Thymus (tissue), 11 donors: ENCODE measurements around the gene PAK1IP1. TPM values are rescaled to one million over a fixed set of nuclear protein-coding genes. Genes with fewer than 3 reads are reported as not detected.
"Not testable (repeated sequence)": the region's sequence is repeated elsewhere in the genome, so short reads cannot be mapped to it uniquely, and the experiment has no call there.

ENCODE experiments used
- DNase-seq, 9 donors: peaks; one replicate each; pipeline ENCODE4 v3.0.0-alpha.2; 2013; ENCODE audit warnings: low spot score in 9 of 9, low read depth in 6 of 9, missing footprints in 1 of 9
- H3K27ac ChIP-seq, 2 donors: one replicate each; pipeline ENCODE4 v1.5.1; 2013; ENCODE audit warnings: control low read depth in 1 of 2, low read depth in 1 of 2, low read length in 1 of 2, mild to moderate bottlenecking in 1 of 2, moderate library complexity in 1 of 2
- H3K27me3 ChIP-seq, 2 donors: one replicate each; pipeline ENCODE4 v1.5.1; 2013; ENCODE audit warnings: low read length in 1 of 2; ENCODE audit not compliant: control insufficient read depth in 2 of 2, insufficient read depth in 1 of 2
- H3K36me3 ChIP-seq, 2 donors: one replicate each; pipeline ENCODE4 v1.5.1; 2013; ENCODE audit warnings: low read length in 1 of 2, mild to moderate bottlenecking in 1 of 2, moderate library complexity in 1 of 2; ENCODE audit not compliant: control insufficient read depth in 2 of 2, insufficient read depth in 2 of 2
- H3K4me1 ChIP-seq, 2 donors: one replicate each; pipeline ENCODE4 v1.5.1; 2013; ENCODE audit warnings: low read length in 2 of 2; ENCODE audit not compliant: control insufficient read depth in 2 of 2, insufficient read depth in 2 of 2
- H3K4me3 ChIP-seq, 2 donors: one replicate each; pipeline ENCODE4 v1.5.1; 2013; ENCODE audit warnings: low read length in 2 of 2, control low read depth in 1 of 2, mild to moderate bottlenecking in 1 of 2
- H3K9me3 ChIP-seq, 2 donors: one replicate each; pipeline ENCODE4 v1.5.1; 2013; ENCODE audit warnings: low read length in 1 of 2, mild to moderate bottlenecking in 1 of 2; ENCODE audit not compliant: control insufficient read depth in 2 of 2, insufficient read depth in 1 of 2
- WGBS: extraction: QIAGEN DNeasy Blood & Tissue Kit; methylation state at CpG from one replicate; pipeline ENCODE4 v1.1.7; 2013; 5-methylcytosine and 5-hydroxymethylcytosine counted together
- polyA plus RNA-seq: library from polyadenylated mRNA; stranded (reverse); fragments of 200-250 nt; gene quantifications from one replicate; pipeline ENCODE4 v1.2.3, GENCODE V29; 2013
- total RNA-seq: library from RNA; stranded (reverse); fragments of 120-200 nt; gene quantifications from one replicate; pipeline ENCODE4 v1.2.4, GENCODE V29; 2013
- donor health status: healthy.

PAK1IP1 gene
- total and polyA plus RNA-seq, 2 donors = 13.6 to 18.0 TPM

DNA sequence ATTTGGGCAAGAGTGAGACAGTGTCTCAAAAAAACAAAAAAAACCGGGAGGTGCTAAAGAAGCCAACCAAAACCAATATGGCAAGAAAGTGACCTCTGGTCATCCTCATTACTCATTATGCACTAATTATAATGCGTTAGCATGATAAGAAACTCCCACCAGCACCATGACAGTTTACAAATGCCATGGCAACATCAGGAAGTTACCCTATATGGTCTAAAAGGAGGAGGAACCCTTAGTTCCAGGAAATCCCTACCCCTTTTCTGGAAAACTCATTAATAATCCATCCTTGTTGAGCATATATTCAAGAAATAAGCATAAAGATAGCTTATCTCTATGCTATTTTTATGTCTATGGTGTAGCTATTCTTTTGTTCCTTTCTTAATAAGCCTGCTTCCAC is 32.0 kb upstream of the PAK1IP1 start:
- Histone ChIP-seq H3K27ac (no peak overlapping the region), H3K4me1 (no peaks in the 10 kb centered on the region), H3K9me3 (no peaks in the 10 kb centered on the region), H3K4me3 (no peak overlapping the region), H3K27me3 (no peaks in the 10 kb centered on the region), H3K36me3 (no peaks in the 10 kb centered on the region)
- DNase-seq = no peak
- WGBS = over 99% methylated on average over 2 of the region's 2 CpGs

DNA sequence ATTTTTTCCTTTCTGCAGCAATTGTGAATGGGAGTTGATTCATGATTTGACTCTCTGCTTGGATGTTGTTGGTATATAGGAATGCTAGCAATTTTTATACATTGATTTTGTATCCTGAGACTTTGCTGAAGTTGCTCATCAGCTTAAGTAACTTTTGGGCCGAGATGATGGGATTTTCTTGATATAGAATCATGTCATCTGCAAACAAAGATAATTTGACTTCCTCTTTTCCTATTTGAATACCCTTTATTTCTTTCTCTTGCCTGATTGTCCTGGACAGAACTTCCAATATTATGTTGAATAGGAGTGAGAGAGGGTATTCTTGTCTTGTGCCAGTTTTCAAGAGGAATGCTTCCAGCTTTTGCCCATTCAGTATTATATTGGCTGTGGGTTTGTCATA is 29.2 kb upstream of the PAK1IP1 start:
- H3K27me3 ChIP-seq, H3K9me3 ChIP-seq, H3K36me3 ChIP-seq, H3K4me1 ChIP-seq, DNase-seq, H3K27ac ChIP-seq, H3K4me3 ChIP-seq: not testable (repeated sequence)
- 15% methylated on average over 1 of the region's 1 CpG for WGBS

DNA sequence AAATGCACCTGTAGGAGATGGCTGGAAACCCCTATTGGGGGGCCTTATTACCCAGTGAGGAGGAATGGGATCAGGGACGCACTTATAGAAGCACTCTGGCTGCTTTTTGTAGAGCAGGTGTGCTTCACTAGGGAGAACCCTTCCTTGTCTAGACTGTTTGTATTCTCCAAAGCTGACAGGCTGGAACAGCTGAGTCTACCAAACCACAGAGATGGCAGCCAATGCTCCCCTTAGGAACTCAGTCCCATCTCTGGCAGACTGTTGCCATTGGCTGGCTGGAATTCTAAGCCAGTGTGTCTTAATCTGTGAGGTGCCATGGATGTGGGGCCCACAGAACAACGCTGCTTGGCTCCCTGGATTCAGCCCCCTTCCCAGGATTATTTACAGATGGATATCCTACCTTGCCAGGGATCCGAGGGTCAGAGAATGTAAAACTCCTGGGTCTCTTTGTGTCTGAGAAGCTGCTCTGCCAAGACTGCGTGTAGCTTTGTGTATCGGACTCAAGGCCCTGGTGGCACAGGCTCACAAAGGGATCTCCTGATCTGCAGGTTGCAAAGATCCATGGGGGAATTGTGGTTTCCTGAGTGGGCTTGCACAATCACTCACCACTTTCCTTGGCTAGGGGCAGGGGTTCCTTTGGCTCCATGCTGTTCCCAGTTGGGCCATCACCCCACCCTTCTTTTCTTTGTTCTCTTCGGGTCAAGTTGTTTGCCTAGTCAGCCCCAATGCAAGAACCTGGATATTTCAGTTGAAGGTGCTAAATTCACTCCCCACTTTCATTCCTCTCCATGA is 26.4 kb upstream of the PAK1IP1 start:
- no peaks in the 10 kb centered on the region for H3K9me3 ChIP-seq
- H3K27me3 ChIP-seq = no peaks in the 10 kb centered on the region
- no peak overlapping the region for H3K27ac ChIP-seq
- H3K4me1 ChIP-seq = no peaks in the 10 kb centered on the region
- DNase-seq = no peak
- no peaks in the 10 kb centered on the region for H3K36me3 ChIP-seq
- 92% methylated on average over 6 of the region's 6 CpGs for WGBS
- no peak overlapping the region for H3K4me3 ChIP-seq

DNA sequence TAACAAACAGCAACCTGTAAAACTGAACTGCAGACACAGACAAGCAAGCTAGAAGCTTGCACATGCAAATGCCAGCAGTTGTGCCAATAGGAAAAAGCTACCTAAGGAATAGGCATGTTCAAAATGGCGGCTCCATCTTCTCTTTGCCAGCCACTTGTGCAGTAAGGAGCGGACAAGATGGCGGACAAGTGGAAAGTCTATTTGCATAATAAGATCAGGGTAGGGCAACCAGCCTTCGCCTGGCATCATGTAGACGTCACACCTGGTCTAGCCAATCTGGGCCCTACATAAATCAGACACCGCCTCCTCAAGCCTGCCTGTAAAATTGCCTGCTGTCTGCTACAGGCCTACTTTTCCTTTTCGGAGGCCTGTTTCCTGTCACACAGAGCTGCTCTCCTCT is 18.4 kb upstream of the PAK1IP1 start:
- no peaks in the 10 kb centered on the region for H3K9me3 ChIP-seq
- H3K27me3 ChIP-seq = no peaks in the 10 kb centered on the region
- H3K4me3 ChIP-seq = no peak overlapping the region
- no peaks in the 10 kb centered on the region for H3K4me1 ChIP-seq
- WGBS = 98% methylated on average over 7 of the region's 7 CpGs
- no peak overlapping the region for H3K27ac ChIP-seq
- no peak for DNase-seq
- no peaks in the 10 kb centered on the region for H3K36me3 ChIP-seq

DNA sequence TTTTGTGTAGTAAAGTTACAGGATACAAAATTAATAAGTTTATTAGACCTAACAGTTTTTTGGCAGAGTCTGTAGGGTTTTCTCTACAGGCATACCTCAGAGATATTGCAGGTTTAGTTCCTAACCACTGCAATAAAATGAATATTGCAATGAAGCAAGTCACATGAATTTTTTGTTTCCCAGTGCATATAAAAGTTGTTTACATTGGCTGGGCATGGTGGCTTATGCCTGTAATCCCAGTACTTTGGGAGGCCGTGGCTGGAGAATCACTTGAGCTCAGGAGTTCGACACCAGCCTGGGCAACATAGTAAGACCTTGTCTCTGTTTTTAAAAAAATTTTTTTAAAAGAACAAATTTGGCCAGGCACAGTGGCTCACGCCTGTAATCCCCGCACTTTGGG is 16.3 kb upstream of the PAK1IP1 start:
- no peak for DNase-seq
- 98% methylated on average over 4 of the region's 4 CpGs for WGBS
- no peak overlapping the region for H3K27ac ChIP-seq

DNA sequence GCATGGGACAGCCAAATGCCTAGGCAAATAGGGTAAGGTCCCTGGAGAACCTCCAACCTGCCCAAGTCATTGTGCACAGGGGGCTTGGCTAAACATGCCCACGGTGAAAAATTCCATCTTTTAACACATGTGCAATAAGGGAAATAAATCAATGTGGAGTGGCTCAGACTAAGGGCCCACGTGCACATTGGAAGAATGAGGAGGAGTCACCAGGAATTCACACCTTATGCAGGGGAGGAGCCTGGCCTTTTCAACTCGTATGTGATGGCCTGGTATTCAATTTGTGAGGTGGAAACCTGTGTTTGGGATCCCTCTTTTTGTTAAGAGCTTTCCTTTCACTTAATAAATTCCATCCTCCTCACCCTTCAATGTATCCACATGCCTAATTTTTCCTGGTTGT is 13.0 kb upstream of the PAK1IP1 start:
- H3K36me3 ChIP-seq = no peaks in the 10 kb centered on the region
- 90% methylated on average over 3 of the region's 3 CpGs for WGBS
- DNase-seq = no peak
- no peaks in the 10 kb centered on the region for H3K27me3 ChIP-seq
- no peaks in the 10 kb centered on the region for H3K9me3 ChIP-seq
- H3K4me3 ChIP-seq = no peak overlapping the region
- H3K27ac ChIP-seq = no peak overlapping the region
- no peaks in the 10 kb centered on the region for H3K4me1 ChIP-seq

More for the DNA sequence above, 16.3 kb upstream of the PAK1IP1 start:
- Histone ChIP-seq H3K36me3 (no peaks in the 10 kb centered on the region), H3K9me3 (no peaks in the 10 kb centered on the region), H3K4me3 (no peak overlapping the region), H3K4me1 (no peaks in the 10 kb centered on the region), H3K27me3 (no peaks in the 10 kb centered on the region)

GRCh38 chr6:10682355-10682988 is 12.3 kb upstream of the PAK1IP1 start:
- H3K27ac ChIP-seq = no peak overlapping the region
- H3K4me3 ChIP-seq = no peak overlapping the region
- H3K9me3 ChIP-seq = no peaks in the 10 kb centered on the region
- H3K36me3 ChIP-seq = no peaks in the 10 kb centered on the region
- H3K27me3 ChIP-seq = no peaks in the 10 kb centered on the region
- DNase-seq = no peak
- H3K4me1 ChIP-seq = no peaks in the 10 kb centered on the region

DNA sequence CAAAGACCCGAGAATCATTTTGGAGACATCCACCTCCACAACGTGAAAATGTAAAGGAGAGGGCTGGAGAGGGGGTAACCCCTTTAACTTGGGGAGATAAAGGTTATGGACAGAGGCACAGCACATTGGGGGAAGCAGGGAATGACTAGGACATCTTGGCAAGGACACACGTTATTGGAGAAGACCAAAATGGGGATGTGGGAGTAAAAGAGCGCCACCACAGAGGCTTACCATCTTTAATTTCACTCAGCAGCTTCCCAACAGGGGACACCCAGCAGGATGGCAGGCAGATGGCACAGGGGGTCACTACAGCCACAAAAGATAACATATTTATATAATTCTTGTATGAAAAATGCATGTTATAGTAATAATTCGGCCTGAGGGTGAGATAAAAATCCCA is 10.2 kb upstream of the PAK1IP1 start:
- Histone ChIP-seq H3K27ac (no peak overlapping the region), H3K27me3 (peaks cover 0 to 2% of the 10 kb centered on the region in 2 donors), H3K4me1 (no peaks in the 10 kb centered on the region), H3K9me3 (no peaks in the 10 kb centered on the region), H3K4me3 (no peak overlapping the region), H3K36me3 (no peaks in the 10 kb centered on the region)
- no peak for DNase-seq
- WGBS = 83% methylated on average over 5 of the region's 5 CpGs

GRCh38 chr6:10685092-10685915 is 9.5 kb upstream of the PAK1IP1 start:
- peaks cover 0 to 2% of the 10 kb centered on the region in 2 donors for H3K27me3 ChIP-seq
- no peaks in the 10 kb centered on the region for H3K9me3 ChIP-seq
- 51% methylated on average over 3 of the region's 3 CpGs for WGBS
- H3K36me3 ChIP-seq = no peaks in the 10 kb centered on the region
- H3K4me1 ChIP-seq = no peaks in the 10 kb centered on the region
- no peak for DNase-seq
- H3K4me3 ChIP-seq = no peak overlapping the region
- H3K27ac ChIP-seq = no peak overlapping the region
